Karpas-422 (cell line): ENCODE data around the gene MT1H. TPM values are rescaled to one million over a fixed set of nuclear protein-coding genes. Genes with fewer than 3 reads are reported as not detected.

Source experiments
- DNase-seq: peaks from one replicate; pipeline ENCODE4 v3.0.0-alpha.2; 2015
- H2AFZ ChIP-seq: fragments of 200-600 bp; sonication (generic); 2 replicates; pipeline ENCODE4 v1.6.1; 2014; ENCODE audit warnings: antibody characterized with exemption, low read length, mixed read lengths
- H3K27ac ChIP-seq: fragments of 200-600 bp; sonication (generic); 2 replicates; pipeline ENCODE4 v1.5.1; 2014; ENCODE audit warnings: mild to moderate bottlenecking, low read length, moderate library complexity
- H3K27me3 ChIP-seq: fragments of 200-600 bp; sonication (generic); 2 replicates; pipeline ENCODE4 v1.6.1; 2014; ENCODE audit warnings: low read length, mixed read lengths
- H3K36me3 ChIP-seq: fragments of 200-600 bp; sonication (generic); 2 replicates; pipeline ENCODE4 v1.6.1; 2014; ENCODE audit warnings: low read length, mixed read lengths; ENCODE audit not compliant: insufficient read depth
- H3K4me1 ChIP-seq: fragments of 200-600 bp; sonication (generic); 2 replicates; pipeline ENCODE4 v1.6.1; 2014; ENCODE audit warnings: mild to moderate bottlenecking, low read length, mixed read lengths
- H3K4me2 ChIP-seq: fragments of 200-600 bp; sonication (generic); 2 replicates; pipeline ENCODE4 v1.6.1; 2014; ENCODE audit warnings: low read length, low read depth, mild to moderate bottlenecking; ENCODE audit not compliant: poor library complexity, severe bottlenecking
- H3K4me3 ChIP-seq: fragments of 200-600 bp; sonication (generic); 2 replicates; pipeline ENCODE4 v1.5.1; 2014; ENCODE audit warnings: mild to moderate bottlenecking, antibody characterized with exemption, low read length, mixed read lengths
- H3K79me2 ChIP-seq: fragments of 200-600 bp; sonication (generic); 2 replicates; pipeline ENCODE4 v1.6.1; 2014; ENCODE audit warnings: mild to moderate bottlenecking, low read length, mixed read lengths
- H3K9ac ChIP-seq: fragments of 200-600 bp; sonication (generic); 2 replicates; pipeline ENCODE4 v1.6.0; 2014; ENCODE audit warnings: low read length
- H3K9me2 ChIP-seq: fragments of 200-600 bp; sonication (generic), shearing (Covaris generic); replicated peaks from 2 replicates; pipeline ENCODE4 v1.6.0; 2014; ENCODE audit warnings: mild to moderate bottlenecking, low read length, moderate library complexity; ENCODE audit not compliant: insufficient read depth
- H3K9me3 ChIP-seq: fragments of 300-700, 200-600 bp; sonication (generic); 2 replicates; pipeline ENCODE4 v1.6.1; 2014; ENCODE audit warnings: low read length, mixed read lengths
- H4K20me1 ChIP-seq: fragments of 200-600 bp; sonication (generic); 2 replicates; pipeline ENCODE4 v1.6.1; 2014; ENCODE audit warnings: mild to moderate bottlenecking, antibody characterized with exemption, low read length, low read depth; ENCODE audit not compliant: insufficient read depth
- total RNA-seq: library from RNA; depleted of rRNA; stranded (reverse); fragments of >200 nt; shearing (Covaris generic); gene quantifications from 2 replicates; pipeline ENCODE4 v1.2.3, GENCODE V29; 2014; ENCODE audit warnings: low replicate concordance

MT1H gene
- total RNA-seq, 1 experiment from 2014 or later: 4.6 TPM

GRCh38 chr16:56633535-56633934 lies 36.1 kb upstream of the MT1H start:
- H3K4me1 ChIP-seq: peaks cover 18% of the 10 kb centered on the region
- H3K36me3 ChIP-seq: no peaks in the 10 kb centered on the region
- H3K27ac ChIP-seq: no peak overlapping the region
- no peak overlapping the region for H3K9ac ChIP-seq
- no peak overlapping the region for H2AFZ ChIP-seq
- H3K27me3 ChIP-seq: no peaks in the 10 kb centered on the region
- no peak overlapping the region for H3K4me2 ChIP-seq
- no peaks in the 10 kb centered on the region for H3K9me3 ChIP-seq
- no peaks in the 10 kb centered on the region for H3K79me2 ChIP-seq
- DNase-seq: no peak
- H3K9me2 ChIP-seq: no peaks in the 10 kb centered on the region
- H4K20me1 ChIP-seq: no peaks in the 10 kb centered on the region
- H3K4me3 ChIP-seq: no peak overlapping the region

DNA sequence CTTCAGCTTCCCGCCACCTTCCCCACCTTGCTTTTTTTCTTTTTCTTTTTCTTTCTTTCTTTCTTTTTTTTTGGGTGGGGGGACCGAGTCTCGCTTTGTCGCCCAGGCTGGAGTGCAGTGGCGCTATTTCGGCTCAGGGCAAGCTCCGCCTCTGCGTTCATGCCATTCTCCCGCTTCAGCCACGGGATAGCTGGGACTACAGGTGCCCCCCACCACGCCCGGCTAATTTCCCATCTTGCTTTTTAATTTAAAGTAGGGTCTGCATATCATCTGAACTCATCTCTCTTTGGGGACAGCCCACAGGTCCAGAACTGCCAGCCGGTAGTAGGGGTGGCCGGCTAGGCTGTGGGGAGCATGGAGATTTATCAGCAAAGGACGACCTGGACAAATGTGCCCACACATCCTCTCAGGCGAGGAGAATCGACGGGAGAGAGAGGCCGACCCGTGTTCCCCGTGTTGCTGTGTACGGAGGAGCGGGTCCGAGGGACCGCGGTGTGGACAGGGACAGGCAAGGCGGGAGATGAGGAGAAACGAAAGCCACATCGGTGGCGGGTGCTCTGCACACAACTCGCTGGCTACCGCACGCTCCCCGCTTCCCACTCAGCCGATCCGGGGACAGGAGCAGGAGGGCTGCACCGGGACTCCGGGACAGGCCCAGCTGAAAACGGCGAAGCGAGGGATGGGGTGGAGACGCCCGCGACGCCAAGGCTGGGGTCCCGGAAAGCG lies 34.7 kb upstream of the MT1H start:
- no peak overlapping the region for H3K4me3 ChIP-seq
- no peak overlapping the region for H3K9ac ChIP-seq
- H3K36me3 ChIP-seq: no peaks in the 10 kb centered on the region
- H3K9me3 ChIP-seq: no peaks in the 10 kb centered on the region
- no peaks in the 10 kb centered on the region for H3K9me2 ChIP-seq
- peaks cover 19% of the 10 kb centered on the region for H3K4me1 ChIP-seq
- H2AFZ ChIP-seq: no peak overlapping the region
- H4K20me1 ChIP-seq: no peaks in the 10 kb centered on the region
- H3K4me2 ChIP-seq: no peak overlapping the region
- no peak for DNase-seq
- H3K79me2 ChIP-seq: no peaks in the 10 kb centered on the region
- H3K27ac ChIP-seq: no peak overlapping the region
- H3K27me3 ChIP-seq: no peaks in the 10 kb centered on the region

- Histone ChIP-seq H3K27ac (no peak overlapping the region), H3K79me2 (no peaks in the 10 kb centered on the region), H3K4me2 (no peak overlapping the region), H3K9me3 (no peaks in the 10 kb centered on the region), H3K9me2 (no peaks in the 10 kb centered on the region), H3K9ac (no peak overlapping the region), H3K4me3 (no peak overlapping the region), H3K27me3 (no peaks in the 10 kb centered on the region), H4K20me1 (no peaks in the 10 kb centered on the region), H3K4me1 (peaks cover 14% of the 10 kb centered on the region), H2AFZ (no peak overlapping the region), H3K36me3 (no peaks in the 10 kb centered on the region)
- DNase-seq: no peak
These were observed 34.1 kb upstream of the MT1H start for GRCh38 chr16:56635441-56635967.

DNA sequence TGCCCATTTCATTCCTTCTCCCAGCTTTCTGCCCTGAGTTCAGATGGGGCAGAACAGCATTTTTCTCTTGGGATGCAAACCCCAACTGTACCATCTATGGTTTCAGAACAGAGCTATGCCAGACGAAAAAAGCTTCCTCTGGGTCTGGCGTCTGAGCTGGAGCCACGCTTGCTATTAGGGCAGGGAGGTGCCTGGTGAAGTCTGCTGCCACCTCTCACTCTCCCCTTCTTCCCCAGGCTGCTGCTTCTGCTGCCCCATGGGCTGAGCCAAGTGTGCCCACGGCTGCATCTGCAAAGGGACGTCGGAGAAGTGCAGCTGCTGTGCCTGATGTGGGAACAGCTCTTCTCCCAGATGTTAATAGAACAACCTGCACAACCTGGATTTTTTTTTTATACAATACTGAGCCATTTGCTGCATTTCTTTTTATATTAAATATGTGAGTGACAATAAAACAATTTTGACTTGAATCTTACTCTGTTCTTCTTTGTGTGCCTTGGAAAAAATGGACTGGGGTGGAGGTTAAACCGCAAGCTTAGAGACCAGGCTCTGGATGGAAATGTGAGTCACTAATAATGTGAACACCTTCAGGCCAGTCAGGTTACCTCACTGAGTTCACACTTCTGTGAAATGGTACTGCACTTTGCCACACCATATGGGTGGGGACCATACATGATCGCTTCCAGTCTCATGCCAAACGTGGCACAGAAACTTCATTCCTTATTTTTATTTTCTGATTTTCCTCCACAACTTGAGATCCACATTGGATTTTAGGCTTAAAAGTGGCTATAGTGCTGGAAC lies 32.8 kb upstream of the MT1H start:
- Histone ChIP-seq H3K9me2 (no peaks in the 10 kb centered on the region), H3K9ac (no peak overlapping the region), H3K79me2 (no peaks in the 10 kb centered on the region), H3K27ac (no peak overlapping the region), H3K9me3 (no peaks in the 10 kb centered on the region), H3K4me3 (no peak overlapping the region), H3K4me2 (no peak overlapping the region), H4K20me1 (no peaks in the 10 kb centered on the region), H3K4me1 (peaks cover 14% of the 10 kb centered on the region), H2AFZ (no peak overlapping the region), H3K27me3 (no peaks in the 10 kb centered on the region), H3K36me3 (no peaks in the 10 kb centered on the region)
- DNase-seq: no peak

DNA sequence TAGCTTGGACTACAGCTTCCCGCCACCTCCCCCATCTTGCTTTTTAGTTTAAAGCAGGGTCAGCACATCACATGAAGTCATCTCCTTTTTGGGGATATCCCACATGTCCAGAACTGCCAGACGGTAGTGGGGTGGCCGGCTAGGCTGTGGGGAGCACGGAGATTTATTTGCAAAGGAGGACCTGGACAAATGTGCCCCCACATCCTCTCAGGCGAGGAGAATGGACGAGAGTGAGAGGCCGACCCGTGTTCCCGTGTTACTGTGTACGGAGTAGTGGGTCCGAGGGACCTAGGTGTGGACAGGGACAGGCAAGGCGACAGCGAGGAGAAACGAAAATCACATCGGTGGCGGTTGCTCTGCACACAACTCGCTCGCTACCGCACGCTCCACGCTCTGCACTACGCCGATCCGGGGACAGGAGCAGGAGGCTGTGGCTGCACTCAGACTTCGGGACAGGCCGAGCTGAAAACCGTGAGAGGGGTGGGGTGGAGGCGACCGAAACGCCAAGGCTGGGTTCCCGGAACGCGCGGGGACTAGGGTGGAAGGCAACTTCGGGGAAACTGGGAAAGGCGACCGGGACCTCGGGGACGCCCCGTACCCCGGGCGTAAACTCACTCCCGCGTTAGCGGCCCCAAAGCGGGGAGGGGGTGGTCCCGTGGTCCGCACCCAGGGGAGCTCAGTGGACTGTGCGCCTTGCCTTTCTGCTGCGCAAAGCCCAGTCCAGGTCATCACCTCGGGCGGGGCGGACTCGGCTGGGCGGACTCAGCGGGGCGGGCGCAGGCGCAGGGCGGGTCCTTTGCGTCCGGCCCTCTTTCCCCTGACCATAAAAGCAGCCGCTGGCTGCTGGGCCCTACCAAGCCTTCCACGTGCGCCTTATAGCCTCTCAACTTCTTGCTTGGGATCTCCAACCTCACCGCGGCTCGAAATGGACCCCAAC lies 31.5 kb upstream of the MT1H start, which contains the start of gene MT1A:
Gene MT1A (plus strand): TSS at position 853 of the 937 bp plus-strand sequence. CDS start 73 bp downstream, at position 926.
- Histone ChIP-seq H3K36me3 (no peaks in the 10 kb centered on the region), H3K27ac (no peak within 1 kb of the TSS), H2AFZ (no peak within 1 kb of the TSS), H3K79me2 (no peaks in the 10 kb centered on the region), H3K9ac (no peak within 1 kb of the TSS), H3K27me3 (no peaks in the 10 kb centered on the region), H3K9me2 (no peaks in the 10 kb centered on the region), H3K9me3 (no peaks in the 10 kb centered on the region), H3K4me3 (no peak within 1 kb of the TSS), H3K4me2 (no peak within 1 kb of the TSS), H3K4me1 (peaks cover 26% of the 10 kb centered on the region), H4K20me1 (no peaks in the 10 kb centered on the region)
- DNase-seq: no peak

DNA sequence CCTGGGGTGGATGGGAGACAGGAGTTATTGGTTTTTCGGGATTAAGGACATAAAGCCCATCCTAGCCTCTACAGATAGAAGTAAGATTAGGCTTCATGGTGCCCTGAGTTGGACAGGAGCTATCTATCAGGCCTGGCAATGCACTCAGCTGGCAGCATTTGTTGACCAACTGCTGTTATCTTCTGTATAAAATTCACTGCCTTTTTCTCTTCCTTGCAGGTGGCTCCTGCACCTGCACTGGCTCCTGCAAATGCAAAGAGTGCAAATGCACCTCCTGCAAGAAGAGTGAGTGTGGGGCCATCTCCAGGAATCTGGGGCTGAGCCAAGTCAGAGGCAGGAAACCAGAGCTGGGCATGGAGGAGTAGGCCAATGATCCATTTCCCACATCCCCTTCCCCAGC lies 30.6 kb upstream of the MT1H start:
- H3K9ac ChIP-seq: no peak overlapping the region
- no peaks in the 10 kb centered on the region for H3K79me2 ChIP-seq
- H3K9me2 ChIP-seq: no peaks in the 10 kb centered on the region
- H3K27ac ChIP-seq: no peak overlapping the region
- DNase-seq: no peak
- no peak overlapping the region for H3K4me2 ChIP-seq
- no peak overlapping the region for H3K4me3 ChIP-seq
- H2AFZ ChIP-seq: no peak overlapping the region
- H3K36me3 ChIP-seq: no peaks in the 10 kb centered on the region
- peaks cover 34% of the 10 kb centered on the region for H3K4me1 ChIP-seq
- no peaks in the 10 kb centered on the region for H3K27me3 ChIP-seq
- no peaks in the 10 kb centered on the region for H3K9me3 ChIP-seq
- no peaks in the 10 kb centered on the region for H4K20me1 ChIP-seq

- no peak overlapping the region for H3K27ac ChIP-seq
- no peak overlapping the region for H2AFZ ChIP-seq
- no peaks in the 10 kb centered on the region for H3K36me3 ChIP-seq
- peaks cover 45% of the 10 kb centered on the region for H3K4me1 ChIP-seq
- H3K9me3 ChIP-seq: no peaks in the 10 kb centered on the region
- H3K9me2 ChIP-seq: no peaks in the 10 kb centered on the region
- H3K4me3 ChIP-seq: no peak overlapping the region
- H4K20me1 ChIP-seq: no peaks in the 10 kb centered on the region
- no peaks in the 10 kb centered on the region for H3K79me2 ChIP-seq
- no peak overlapping the region for H3K9ac ChIP-seq
- H3K27me3 ChIP-seq: no peaks in the 10 kb centered on the region
- DNase-seq: no peak
- H3K4me2 ChIP-seq: no peak overlapping the region
These were observed 29.5 kb upstream of the MT1H start for GRCh38 chr16:56640076-56640475.
